HG03103 (cell line): ENCODE measurements around the gene SLC30A5.
"Not testable (repeated sequence)": the region's sequence is repeated elsewhere in the genome, so short reads cannot be mapped to it uniquely, and the experiment has no call there.

Experiments
- ATAC-seq: cut with Tn5 transposase; IDR thresholded peaks from one replicate; pipeline ENCODE4 v1.9.1; 2021; ENCODE audit warnings: low read depth; ENCODE audit not compliant: unreplicated experiment

The SLC30A5 gene

GRCh38 chr5:69093771-69094482, at the start of gene SLC30A5:
SLC30A5 (plus strand) TSS chr5:69094014; CDS start chr5:69094256, 242 bp downstream.
- ATAC-seq: peak; percentile 99

- ATAC-seq: not testable (repeated sequence)
These were observed 48.6 kb upstream of the SLC30A5 start for GRCh38 chr5:69045213-69045612.

GRCh38 chr5:69046375-69046957, 47.3 kb upstream of the SLC30A5 start:
- no peak for ATAC-seq

GRCh38 chr5:69048230-69048629, 45.6 kb upstream of the SLC30A5 start:
- ATAC-seq: no peak

- ATAC-seq: no peak
These were observed 44.7 kb upstream of the SLC30A5 start for GRCh38 chr5:69049151-69049550.

- no peak for ATAC-seq
These were observed 44.0 kb upstream of the SLC30A5 start for GRCh38 chr5:69049796-69050195.

- no peak for ATAC-seq
These were observed 43.6 kb upstream of the SLC30A5 start for GRCh38 chr5:69050214-69050613.

- ATAC-seq: no peak
These were observed 41.6 kb upstream of the SLC30A5 start for GRCh38 chr5:69052181-69052580.

GRCh38 chr5:69074664-69075521, 18.9 kb upstream of the SLC30A5 start:
- no peak for ATAC-seq

- no peak for ATAC-seq
These were observed 18.2 kb upstream of the SLC30A5 start for GRCh38 chr5:69075522-69076179.

GRCh38 chr5:69078921-69079540, 14.8 kb upstream of the SLC30A5 start:
- no peak for ATAC-seq

- no peak for ATAC-seq
These were observed 14.3 kb upstream of the SLC30A5 start for GRCh38 chr5:69079556-69079955.

- ATAC-seq: no peak
These were observed 10.4 kb upstream of the SLC30A5 start for GRCh38 chr5:69083412-69083811.

- no peak for ATAC-seq
These were observed 9.6 kb upstream of the SLC30A5 start for GRCh38 chr5:69084195-69084594.

- ATAC-seq: no peak
These were observed 8.9 kb upstream of the SLC30A5 start for GRCh38 chr5:69084903-69085302.

GRCh38 chr5:69086206-69086605, 7.6 kb upstream of the SLC30A5 start:
- ATAC-seq: no peak

GRCh38 chr5:69088006-69088405, 5.8 kb upstream of the SLC30A5 start:
- not testable (repeated sequence) for ATAC-seq

- ATAC-seq: no peak
These were observed 3.7 kb upstream of the SLC30A5 start for GRCh38 chr5:69090158-69090557.

GRCh38 chr5:69091771-69092170, 2.0 kb upstream of the SLC30A5 start:
- no peak for ATAC-seq

GRCh38 chr5:69092969-69093368, 845 bp upstream of the SLC30A5 start:
- ATAC-seq: no peak
